PC-9 (cell line): ENCODE data around the gene DSTN. TPM values are rescaled to one million over a fixed set of nuclear protein-coding genes. Genes with fewer than 3 reads are reported as not detected.

Experiments
- BruUV-seq: library from RNA; stranded (reverse); fragments of 400-500 nt; replicated peaks from 2 replicates; lab custom pipeline; 2021; lab: Mats Ljungman, UMichigan
- CTCF ChIA-PET: fragments of 300-600 bp; sonication (Branson Sonifier 250); formaldehyde crosslinking; loops from one replicate; lab custom pipeline; 2022; ENCODE audit warnings: antibody characterized with exemption; lab: Charles Lee
- POLR2A ChIA-PET: fragments of 300-600 bp; sonication (Branson Sonifier 250); formaldehyde crosslinking; loops from one replicate; lab custom pipeline; 2022; ENCODE audit warnings: antibody characterized with exemption; ENCODE audit not compliant: unreplicated experiment; lab: Charles Lee
- DNase-seq, 2 experiments: peaks; one replicate each; pipeline versions ENCODE4 v3.0.0 to v3.0.0-alpha.2; 2015 to 2022; ENCODE audit warnings: mixed read lengths in 1 of 2
- H2AFZ ChIP-seq: fragments of 200-600 bp; sonication (generic); 2 replicates; pipeline ENCODE4 v1.8.1; 2017; ENCODE audit warnings: antibody characterized with exemption
- H3F3A ChIP-seq: fragments of 200-600 bp; sonication (generic); 2 replicates; pipeline ENCODE4 v1.8.1; 2017; ENCODE audit warnings: antibody characterized with exemption, mild to moderate bottlenecking, low read depth; ENCODE audit not compliant: insufficient read depth
- H3K27ac ChIP-seq: fragments of 200-600 bp; sonication (generic); 2 replicates; pipeline ENCODE4 v1.6.1; 2016; ENCODE audit warnings: mixed run types
- H3K27me3 ChIP-seq: fragments of 200-600 bp; sonication (generic); 2 replicates; pipeline ENCODE4 v1.6.1; 2016; ENCODE audit warnings: low read depth, mixed run types; ENCODE audit not compliant: insufficient read depth
- H3K36me3 ChIP-seq: fragments of 200-600 bp; sonication (generic); 2 replicates; pipeline ENCODE4 v1.6.1; 2016; ENCODE audit warnings: low read depth, mixed run types
- H3K4me1 ChIP-seq: fragments of 200-600 bp; sonication (generic); replicated peaks from 2 replicates; pipeline ENCODE4 v1.6.1; 2016; ENCODE audit warnings: mixed run types; ENCODE audit not compliant: insufficient read depth
- H3K4me2 ChIP-seq: fragments of 200-600 bp; sonication (generic); 2 replicates; pipeline ENCODE4 v1.6.1; 2017; ENCODE audit warnings: mixed run types
- H3K4me3 ChIP-seq: fragments of 200-600 bp; sonication (generic); 2 replicates; pipeline ENCODE4 v1.6.1; 2016; ENCODE audit warnings: mixed run types
- H3K79me2 ChIP-seq: fragments of 200-600 bp; sonication (generic); 2 replicates; pipeline ENCODE4 v1.6.1; 2017; ENCODE audit warnings: low read depth, mixed run types
- H3K9me2 ChIP-seq: fragments of 200-600 bp; sonication (generic); 2 replicates; pipeline ENCODE4 v1.8.1; 2017; ENCODE audit warnings: mild to moderate bottlenecking; ENCODE audit not compliant: insufficient read depth
- H3K9me3 ChIP-seq: fragments of 200-600 bp; sonication (generic); 2 replicates; pipeline ENCODE4 v1.8.1; 2016; ENCODE audit warnings: low read depth; ENCODE audit not compliant: insufficient read depth
- H4K20me1 ChIP-seq: fragments of 200-600 bp; sonication (generic); 2 replicates; pipeline ENCODE4 v1.8.1; 2017; ENCODE audit not compliant: insufficient read depth
- EZH2 ChIP-seq: fragments of 200-600 bp; sonication (generic); IDR thresholded peaks from 2 replicates; pipeline ENCODE4 v1.8.0; 2017; ENCODE audit warnings: antibody characterized with exemption, low read depth
- intact Hi-C: fragments of 100-400 bp; cut with micrococcal nuclease; formaldehyde crosslinking; loops from one replicate; pipeline ENCODE4 v1.10.0; 2022; ENCODE audit not compliant: unreplicated experiment
- total RNA-seq: library from RNA; stranded (reverse); gene quantifications from 2 replicates; pipeline ENCODE4 v1.2.3, GENCODE V29; 2021
- TF ChIP-seq, protein P1 (sequence below): fragments of 200-600 bp; sonication (generic); conservative IDR thresholded peaks from 2 replicates; pipeline ENCODE4 v1.6.1; 2017; ENCODE audit warnings: mixed run types, antibody characterized with exemption, mild to moderate bottlenecking, moderate library complexity

The DSTN gene
- total RNA-seq, 1 experiment from 2014 or later = 366 TPM

DNA sequence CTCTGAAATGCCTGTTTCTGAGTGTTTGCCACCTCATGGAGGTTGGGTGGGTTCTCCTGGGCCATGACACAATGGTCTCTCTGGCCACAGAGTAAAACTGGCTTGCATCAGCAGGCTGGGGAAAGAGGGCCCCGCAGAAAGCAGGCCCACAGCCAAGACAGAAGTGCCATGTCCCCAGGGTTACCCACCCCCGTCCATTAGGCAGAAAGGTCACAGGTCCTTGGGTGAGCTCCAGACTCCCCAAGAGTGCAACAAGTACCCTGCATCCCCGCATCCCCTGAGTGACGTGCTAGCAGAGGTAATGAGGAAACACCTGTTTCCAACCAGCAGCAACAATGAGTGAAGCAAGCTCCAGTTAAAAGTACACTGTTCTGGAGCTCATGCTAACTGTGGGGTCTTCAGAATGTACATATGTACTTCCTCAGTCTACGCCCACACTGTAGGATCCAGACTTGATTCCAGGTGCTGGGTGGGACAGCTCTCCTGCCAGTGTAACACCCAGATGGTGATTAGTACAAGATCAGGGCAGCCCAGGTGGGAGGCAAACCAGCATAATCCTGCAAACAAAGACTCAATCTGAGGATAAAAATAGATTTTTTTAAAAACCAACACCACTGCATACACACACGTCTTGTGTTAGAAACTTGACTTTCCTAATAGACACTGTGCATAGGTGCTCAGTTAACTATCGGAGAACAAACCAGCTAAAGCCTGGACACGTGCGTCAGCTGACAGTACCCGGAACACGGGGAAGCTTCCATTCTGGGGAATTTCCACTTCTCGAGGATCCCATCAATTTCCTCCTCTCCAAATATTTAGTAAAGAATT lies 80.6 kb downstream of the DSTN start:
- no peak for DNase-seq
- BruUV-seq = no TSS peak
- peaks cover 17% of the 10 kb centered on the region for H4K20me1 ChIP-seq
- CTCF ChIA-PET = interaction anchor here (0.5 to 0.6 kb wide), 2 partner anchors 295 to 546 kb away, joined by 6 read pairs; no protein-coding TSS in a partner anchor
- POLR2A ChIA-PET = interaction anchor here (0.7 kb wide), 1 partner anchor 220 kb away, joined by 5 read pairs; no protein-coding TSS in a partner anchor
- no peak for TF ChIP-seq EZH2
- TF ChIP-seq, protein P1, sequence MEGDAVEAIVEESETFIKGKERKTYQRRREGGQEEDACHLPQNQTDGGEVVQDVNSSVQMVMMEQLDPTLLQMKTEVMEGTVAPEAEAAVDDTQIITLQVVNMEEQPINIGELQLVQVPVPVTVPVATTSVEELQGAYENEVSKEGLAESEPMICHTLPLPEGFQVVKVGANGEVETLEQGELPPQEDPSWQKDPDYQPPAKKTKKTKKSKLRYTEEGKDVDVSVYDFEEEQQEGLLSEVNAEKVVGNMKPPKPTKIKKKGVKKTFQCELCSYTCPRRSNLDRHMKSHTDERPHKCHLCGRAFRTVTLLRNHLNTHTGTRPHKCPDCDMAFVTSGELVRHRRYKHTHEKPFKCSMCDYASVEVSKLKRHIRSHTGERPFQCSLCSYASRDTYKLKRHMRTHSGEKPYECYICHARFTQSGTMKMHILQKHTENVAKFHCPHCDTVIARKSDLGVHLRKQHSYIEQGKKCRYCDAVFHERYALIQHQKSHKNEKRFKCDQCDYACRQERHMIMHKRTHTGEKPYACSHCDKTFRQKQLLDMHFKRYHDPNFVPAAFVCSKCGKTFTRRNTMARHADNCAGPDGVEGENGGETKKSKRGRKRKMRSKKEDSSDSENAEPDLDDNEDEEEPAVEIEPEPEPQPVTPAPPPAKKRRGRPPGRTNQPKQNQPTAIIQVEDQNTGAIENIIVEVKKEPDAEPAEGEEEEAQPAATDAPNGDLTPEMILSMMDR = no peak
- no peaks in the 10 kb centered on the region for H3K36me3 ChIP-seq
- H3K9me3 ChIP-seq = no peaks in the 10 kb centered on the region
- H3K27me3 ChIP-seq = no peaks in the 10 kb centered on the region
- no peaks in the 10 kb centered on the region for H3F3A ChIP-seq
- no peaks in the 10 kb centered on the region for H3K4me1 ChIP-seq
- H3K4me2 ChIP-seq = no peak overlapping the region
- no peak overlapping the region for H3K4me3 ChIP-seq
- intact Hi-C loops = loop anchor here (1.0 kb wide), 1 partner anchor 289 kb away; no protein-coding TSS in a partner anchor
- no peak overlapping the region for H3K27ac ChIP-seq
- H2AFZ ChIP-seq = no peak overlapping the region
- no peaks in the 10 kb centered on the region for H3K9me2 ChIP-seq
- H3K79me2 ChIP-seq = peaks cover 7% of the 10 kb centered on the region; the same call in 1 of the 2 replicates

DNA sequence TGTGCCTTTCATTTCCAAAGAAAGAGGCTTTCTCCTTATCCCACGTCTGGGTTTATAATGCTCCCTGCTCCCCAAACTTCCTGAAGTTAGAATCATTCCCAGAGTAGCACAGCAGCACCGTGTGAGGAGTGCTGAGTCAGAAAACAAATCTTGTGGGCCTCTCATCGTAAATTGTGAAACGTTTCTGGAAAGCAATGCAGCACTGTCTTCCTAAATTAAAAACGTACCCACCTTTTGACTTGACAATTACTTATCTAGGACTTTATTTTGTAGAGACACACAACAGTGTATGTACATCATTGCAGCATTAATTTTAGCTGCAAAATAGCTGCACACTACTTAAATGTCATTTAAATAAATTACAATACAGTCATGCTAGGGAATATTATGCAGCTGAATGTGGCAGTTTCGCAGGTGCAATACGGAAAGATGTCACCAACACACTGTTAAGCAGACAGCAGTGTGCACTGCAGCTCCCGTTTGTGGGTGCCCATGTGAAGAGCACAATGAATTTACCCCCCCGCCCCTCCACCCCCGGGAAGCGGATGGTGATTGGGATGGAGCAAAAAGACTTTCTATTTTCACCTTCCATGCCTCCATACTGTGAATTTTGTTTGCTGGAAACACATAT lies 81.4 kb downstream of the DSTN start:
- H3K4me1 ChIP-seq = no peaks in the 10 kb centered on the region
- H3K27ac ChIP-seq = no peak overlapping the region
- no peaks in the 10 kb centered on the region for H3F3A ChIP-seq
- H3K4me3 ChIP-seq = no peak overlapping the region
- ChIA-PET CTCF (interaction anchor here (0.6 kb wide), 1 partner anchor 545 kb away, joined by 6 read pairs; no protein-coding TSS in a partner anchor), POLR2A (no interaction called here)
- H3K4me2 ChIP-seq = no peak overlapping the region
- H3K27me3 ChIP-seq = no peaks in the 10 kb centered on the region
- DNase-seq = no peak
- no TSS peak for BruUV-seq
- peaks cover 11% of the 10 kb centered on the region for H4K20me1 ChIP-seq
- H3K9me3 ChIP-seq = no peaks in the 10 kb centered on the region
- intact Hi-C loops = loop anchor here (1.0 kb wide), 1 partner anchor 288 kb away; no protein-coding TSS in a partner anchor
- H2AFZ ChIP-seq = no peak overlapping the region
- no peaks in the 10 kb centered on the region for H3K9me2 ChIP-seq
- H3K36me3 ChIP-seq = no peaks in the 10 kb centered on the region
- H3K79me2 ChIP-seq = peaks cover 7% of the 10 kb centered on the region; the same call in 1 of the 2 replicates
- TF ChIP-seq EZH2 = no peak
- TF ChIP-seq, protein P1 = no peak

DNA sequence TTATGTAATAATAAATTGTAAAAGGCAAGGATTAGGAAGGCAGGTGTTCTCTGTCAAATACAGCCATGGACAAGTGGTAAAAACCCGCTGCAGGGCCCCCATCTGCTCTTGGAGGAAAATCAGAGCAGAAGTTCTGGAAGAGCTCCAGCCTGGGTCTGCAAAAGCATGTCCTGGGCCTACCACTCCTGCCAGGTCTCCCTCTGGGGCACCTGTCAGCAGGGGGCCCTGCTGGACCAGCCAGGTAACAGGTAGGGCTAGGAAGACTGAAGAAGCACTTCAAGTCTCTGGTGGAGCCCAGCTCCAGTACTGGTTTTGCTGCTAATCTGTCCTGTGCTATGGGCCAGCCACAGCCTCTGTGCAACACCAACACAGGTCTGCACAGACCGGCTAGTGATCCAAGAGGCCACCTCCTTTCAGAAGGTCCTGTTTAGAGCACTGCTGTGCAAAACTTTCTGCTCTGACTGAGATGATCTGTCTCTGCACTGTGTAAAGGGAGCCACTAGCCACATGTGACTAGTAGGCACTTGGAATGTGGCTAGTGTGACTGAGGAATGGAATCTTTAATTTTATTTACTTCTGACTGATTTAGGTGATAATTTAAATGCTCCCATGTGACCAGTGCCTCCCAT lies 82.0 kb downstream of the DSTN start:
- no TSS peak for BruUV-seq
- no peak overlapping the region for H3K27ac ChIP-seq
- H3K9me3 ChIP-seq = no peaks in the 10 kb centered on the region
- no peaks in the 10 kb centered on the region for H3K27me3 ChIP-seq
- intact Hi-C loops = loop anchor here (1.0 kb wide), 2 partner anchors 246 to 287 kb away; no protein-coding TSS in a partner anchor
- H3K4me2 ChIP-seq = no peak overlapping the region
- H3K79me2 ChIP-seq = peaks cover 7% of the 10 kb centered on the region; the same call in 1 of the 2 replicates
- 0 out of 2 replicates have a peak, but pooled peaks cover 2% of the 10 kb centered on the region for H3K36me3 ChIP-seq
- no peaks in the 10 kb centered on the region for H3F3A ChIP-seq
- DNase-seq = peak in 1 of 2 experiments; percentile 30
- CTCF ChIA-PET = no interaction called here
- POLR2A ChIA-PET = no interaction called here
- H2AFZ ChIP-seq = no peak overlapping the region
- H3K9me2 ChIP-seq = no peaks in the 10 kb centered on the region
- TF ChIP-seq, protein P1 = peak; percentile 39; the same call in 1 of the 2 replicates
- no peak for TF ChIP-seq EZH2
- H3K4me1 ChIP-seq = no peaks in the 10 kb centered on the region
- H3K4me3 ChIP-seq = no peak overlapping the region
- H4K20me1 ChIP-seq = peaks cover 7% of the 10 kb centered on the region
